Neural cell (in vitro differentiated cells): ENCODE data around the gene MPHOSPH9. TPM values are rescaled to one million over a fixed set of nuclear protein-coding genes. Genes with fewer than 3 reads are reported as not detected.

Source experiments
- H2AFZ ChIP-seq: fragments of 200-600, 300-800 bp; sonication (generic), shearing (Covaris generic); 2 replicates; pipeline ENCODE4 v1.6.0; 2014; ENCODE audit warnings: low read depth, mild to moderate bottlenecking, antibody characterized with exemption, low read length, moderate library complexity
- H3F3A ChIP-seq: fragments of 200-600 bp; shearing (Covaris generic); 2 replicates; pipeline ENCODE4 v1.6.1; 2016; ENCODE audit warnings: mild to moderate bottlenecking, moderate library complexity, mixed read lengths, antibody characterized with exemption, low read length; ENCODE audit not compliant: insufficient read depth, poor library complexity, severe bottlenecking
- H3K27ac ChIP-seq: fragments of 200-600, 300-800 bp; sonication (generic), shearing (Covaris generic); 2 replicates; pipeline ENCODE4 v1.5.1; 2014; ENCODE audit warnings: mild to moderate bottlenecking, low read length, moderate library complexity
- H3K27me3 ChIP-seq: fragments of 300-800, 200-600 bp; sonication (generic), shearing (Covaris generic); 2 replicates; pipeline ENCODE4 v1.6.0; 2014; ENCODE audit warnings: mild to moderate bottlenecking, low read depth, low read length, moderate library complexity; ENCODE audit not compliant: insufficient read depth
- H3K36me3 ChIP-seq: fragments of 300-800, 200-600 bp; sonication (generic), shearing (Covaris generic); 2 replicates; pipeline ENCODE4 v1.5.1; 2014; ENCODE audit warnings: mild to moderate bottlenecking, antibody characterized with exemption, low read length, moderate library complexity; ENCODE audit not compliant: insufficient read depth
- H3K4me2 ChIP-seq: fragments of 300-800, 200-600 bp; sonication (generic), shearing (Covaris generic); 2 replicates; pipeline ENCODE4 v1.6.0; 2014; ENCODE audit warnings: mild to moderate bottlenecking, low read length
- H3K4me3 ChIP-seq: fragments of 300-800, 200-600 bp; sonication (generic), shearing (Covaris generic); 2 replicates; pipeline ENCODE4 v1.5.1; 2014; ENCODE audit warnings: mild to moderate bottlenecking, low read length, moderate library complexity
- H3K79me2 ChIP-seq: fragments of 200-600 bp; shearing (Covaris generic); replicated peaks from 2 replicates; pipeline ENCODE4 v1.6.0; 2014; ENCODE audit warnings: mild to moderate bottlenecking, low read length, moderate library complexity; ENCODE audit not compliant: insufficient read depth
- H3K9ac ChIP-seq: fragments of 300-800, 200-600 bp; sonication (generic), shearing (Covaris generic); 2 replicates; pipeline ENCODE4 v1.6.1; 2016; ENCODE audit warnings: mild to moderate bottlenecking, low read length, mixed read lengths
- H3K9me2 ChIP-seq: fragments of 200-600 bp; shearing (Covaris generic); 2 replicates; pipeline ENCODE4 v1.6.1; 2016; ENCODE audit warnings: mild to moderate bottlenecking, low read length, mixed read lengths; ENCODE audit not compliant: insufficient read depth
- H3K9me3 ChIP-seq: fragments of 200-600, 300-800 bp; sonication (generic), shearing (Covaris generic); 2 replicates; pipeline ENCODE4 v1.6.1; 2016; ENCODE audit warnings: mild to moderate bottlenecking, mixed run types, low read length, moderate library complexity, mixed read lengths
- H4K20me1 ChIP-seq: fragments of 200-600 bp; shearing (Covaris generic); 2 replicates; pipeline ENCODE4 v1.6.1; 2016; ENCODE audit warnings: mild to moderate bottlenecking, mixed run types; ENCODE audit not compliant: insufficient read depth
- EP300 ChIP-seq: fragments of 450-650 bp; conservative IDR thresholded peaks from 2 replicates; pipeline ENCODE4 v1.6.1; 2014; ENCODE audit warnings: antibody characterized with exemption, mild to moderate bottlenecking, moderate library complexity; ENCODE audit not compliant: poor library complexity, severe bottlenecking
- EZH2 ChIP-seq: fragments of 200-600, 300-800 bp; shearing (Covaris generic), sonication (generic); IDR thresholded peaks from 2 replicates; pipeline ENCODE4 v1.6.1; 2014; ENCODE audit warnings: antibody characterized with exemption, low read length, borderline replicate concordance, mild to moderate bottlenecking; ENCODE audit not compliant: insufficient read depth, poor library complexity, severe bottlenecking
- MXI1 ChIP-seq: fragments of 450-650 bp; conservative IDR thresholded peaks from 2 replicates; pipeline ENCODE4 v1.6.1; 2014; ENCODE audit warnings: antibody characterized with exemption, mild to moderate bottlenecking; ENCODE audit not compliant: poor library complexity, severe bottlenecking
- POLR2AphosphoS5 ChIP-seq: IDR thresholded peaks from 2 replicates; pipeline ENCODE4 v1.6.1; 2012
- RAD21 ChIP-seq: fragments of 450-650 bp; conservative IDR thresholded peaks from 2 replicates; pipeline ENCODE4 v1.6.1; 2014; ENCODE audit warnings: antibody characterized with exemption, mild to moderate bottlenecking, moderate library complexity
- SMC3 ChIP-seq: fragments of 450-650 bp; conservative IDR thresholded peaks from 2 replicates; pipeline ENCODE4 v1.6.1; 2014; ENCODE audit warnings: antibody characterized with exemption, mild to moderate bottlenecking, moderate library complexity; ENCODE audit not compliant: poor library complexity
- TAF1 ChIP-seq: IDR thresholded peaks from 2 replicates; pipeline ENCODE4 v1.6.1; 2012; ENCODE audit warnings: low read depth
- polyA plus RNA-seq: library from polyadenylated mRNA; depleted of rRNA; stranded (reverse); fragments of >200 nt; gene quantifications from 2 replicates; pipeline ENCODE4 v1.2.3, GENCODE V29; 2014
- small RNA-seq, 3 experiments: library from RNA; depleted of rRNA; stranded (forward); fragments of <200 nt; gene quantifications; one replicate each; pipeline ENCODE3, GENCODE V24; 2012
- TF ChIP-seq, protein P1 (sequence below): IDR thresholded peaks from 2 replicates; pipeline ENCODE4 v1.6.1; 2012; ENCODE audit warnings: borderline replicate concordance

MPHOSPH9 gene
- polyA plus RNA-seq, 1 donor from 2014 or later = 59.1 TPM

DNA sequence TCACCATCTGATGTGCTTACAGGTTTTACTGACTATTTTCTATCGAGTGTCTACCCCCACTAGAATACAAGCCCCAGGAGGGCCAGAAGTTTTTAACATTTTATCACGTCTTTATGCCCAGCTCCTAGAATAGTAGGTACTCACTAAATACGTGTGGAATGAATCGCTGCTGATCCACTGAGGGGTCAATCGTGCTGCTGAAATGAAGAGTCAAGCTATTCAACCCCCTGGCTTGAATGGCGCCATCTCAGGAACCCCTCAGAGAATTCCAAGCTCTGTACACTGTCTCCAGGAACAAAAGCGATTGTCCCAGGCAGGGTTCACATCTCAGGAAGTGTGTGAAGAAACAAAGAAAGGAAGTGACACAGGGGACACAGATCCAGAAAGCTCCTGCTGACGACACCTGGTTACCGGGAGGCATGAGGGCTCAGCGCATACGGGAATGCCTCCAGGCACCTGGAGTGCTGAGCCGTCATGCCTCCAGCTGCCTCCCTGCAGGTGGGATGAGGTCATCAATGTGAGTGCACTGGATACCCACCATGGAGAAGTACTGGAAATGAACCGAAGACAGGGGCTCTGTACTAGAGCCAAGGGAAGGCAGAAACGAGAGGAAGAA, 127.6 kb downstream of the MPHOSPH9 start:
- Histone ChIP-seq H3K4me3 (no peak overlapping the region), H3K4me2 (no peak overlapping the region), H3K9ac (no peak overlapping the region), H3K27me3 (no peaks in the 10 kb centered on the region), H4K20me1 (no peaks in the 10 kb centered on the region), H3K36me3 (no peaks in the 10 kb centered on the region), H3K9me3 (no peaks in the 10 kb centered on the region), H2AFZ (no peak overlapping the region), H3K79me2 (no peaks in the 10 kb centered on the region), H3K9me2 (no peaks in the 10 kb centered on the region), H3F3A (no peaks in the 10 kb centered on the region), H3K27ac (no peak overlapping the region)
- TF ChIP-seq SMC3 = no peak
- TF ChIP-seq EP300 = no peak
- no peak for TF ChIP-seq RAD21

DNA sequence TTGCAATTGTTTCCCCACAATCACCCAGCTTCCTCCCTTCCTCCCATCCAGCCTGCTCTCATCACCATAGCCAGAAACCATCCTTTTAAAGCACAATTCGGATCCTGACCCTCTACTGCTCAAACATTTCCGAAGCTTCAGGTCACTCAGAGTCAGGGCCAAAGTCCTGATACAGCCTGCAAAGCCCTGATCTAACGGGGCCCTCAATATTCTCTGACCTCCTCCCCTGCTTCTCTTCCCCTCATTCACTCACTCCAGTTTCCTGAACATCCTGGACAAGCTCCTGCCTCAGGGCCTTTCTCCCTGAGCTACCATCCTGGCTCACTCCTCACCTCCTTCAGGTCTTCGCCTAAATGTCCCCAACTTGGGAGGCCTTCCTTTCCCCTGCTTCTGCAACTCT, 128.1 kb downstream of the MPHOSPH9 start:
- no peaks in the 10 kb centered on the region for H3K36me3 ChIP-seq
- no peak overlapping the region for H3K27ac ChIP-seq
- no peak overlapping the region for H2AFZ ChIP-seq
- H3F3A ChIP-seq = no peaks in the 10 kb centered on the region
- H4K20me1 ChIP-seq = no peaks in the 10 kb centered on the region
- H3K27me3 ChIP-seq = no peaks in the 10 kb centered on the region
- H3K4me3 ChIP-seq = no peak overlapping the region
- TF ChIP-seq SMC3 = no peak
- no peak for TF ChIP-seq EZH2
- TF ChIP-seq POLR2AphosphoS5 = no peak
- TF ChIP-seq, protein P1, sequence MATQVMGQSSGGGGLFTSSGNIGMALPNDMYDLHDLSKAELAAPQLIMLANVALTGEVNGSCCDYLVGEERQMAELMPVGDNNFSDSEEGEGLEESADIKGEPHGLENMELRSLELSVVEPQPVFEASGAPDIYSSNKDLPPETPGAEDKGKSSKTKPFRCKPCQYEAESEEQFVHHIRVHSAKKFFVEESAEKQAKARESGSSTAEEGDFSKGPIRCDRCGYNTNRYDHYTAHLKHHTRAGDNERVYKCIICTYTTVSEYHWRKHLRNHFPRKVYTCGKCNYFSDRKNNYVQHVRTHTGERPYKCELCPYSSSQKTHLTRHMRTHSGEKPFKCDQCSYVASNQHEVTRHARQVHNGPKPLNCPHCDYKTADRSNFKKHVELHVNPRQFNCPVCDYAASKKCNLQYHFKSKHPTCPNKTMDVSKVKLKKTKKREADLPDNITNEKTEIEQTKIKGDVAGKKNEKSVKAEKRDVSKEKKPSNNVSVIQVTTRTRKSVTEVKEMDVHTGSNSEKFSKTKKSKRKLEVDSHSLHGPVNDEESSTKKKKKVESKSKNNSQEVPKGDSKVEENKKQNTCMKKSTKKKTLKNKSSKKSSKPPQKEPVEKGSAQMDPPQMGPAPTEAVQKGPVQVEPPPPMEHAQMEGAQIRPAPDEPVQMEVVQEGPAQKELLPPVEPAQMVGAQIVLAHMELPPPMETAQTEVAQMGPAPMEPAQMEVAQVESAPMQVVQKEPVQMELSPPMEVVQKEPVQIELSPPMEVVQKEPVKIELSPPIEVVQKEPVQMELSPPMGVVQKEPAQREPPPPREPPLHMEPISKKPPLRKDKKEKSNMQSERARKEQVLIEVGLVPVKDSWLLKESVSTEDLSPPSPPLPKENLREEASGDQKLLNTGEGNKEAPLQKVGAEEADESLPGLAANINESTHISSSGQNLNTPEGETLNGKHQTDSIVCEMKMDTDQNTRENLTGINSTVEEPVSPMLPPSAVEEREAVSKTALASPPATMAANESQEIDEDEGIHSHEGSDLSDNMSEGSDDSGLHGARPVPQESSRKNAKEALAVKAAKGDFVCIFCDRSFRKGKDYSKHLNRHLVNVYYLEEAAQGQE = no peak
- TF ChIP-seq EP300 = no peak
- no peak for TF ChIP-seq MXI1
- TF ChIP-seq TAF1 = no peak
- no peak for TF ChIP-seq RAD21
- H3K9ac ChIP-seq = no peak overlapping the region
- H3K9me3 ChIP-seq = no peaks in the 10 kb centered on the region
- H3K79me2 ChIP-seq = no peaks in the 10 kb centered on the region
- H3K4me2 ChIP-seq = no peak overlapping the region
- H3K9me2 ChIP-seq = no peaks in the 10 kb centered on the region

Small RNA genes within 50 kb of the gene (small RNA-seq; reads per million reads assigned to genes)
- 0 reads per million in 3 experiments for gene RNA5SP375

Other genes with a start within 250 kb of the MPHOSPH9 start
- 0.52 and 0.82 TPM in 2 replicates for gene PITPNM2, start 82.1 kb downstream of the MPHOSPH9 start, polyA plus RNA-seq
- 24.1 and 30.0 TPM in 2 replicates for gene MTRFR, start 295 bp upstream of the MPHOSPH9 start, polyA plus RNA-seq
- gene CDK2AP1, start 38.7 kb upstream of the MPHOSPH9 start, polyA plus RNA-seq = 97.6 and 101 TPM in 2 replicates
- gene SBNO1, start 131.7 kb upstream of the MPHOSPH9 start, polyA plus RNA-seq = 17.9 and 18.5 TPM in 2 replicates
- gene KMT5A, start 151.0 kb upstream of the MPHOSPH9 start, polyA plus RNA-seq = 28.9 and 40.0 TPM in 2 replicates
- 0.07 and 0.20 TPM in 2 replicates for gene RILPL2, start 203.5 kb upstream of the MPHOSPH9 start, polyA plus RNA-seq
- gene SNRNP35, start 225.0 kb upstream of the MPHOSPH9 start, polyA plus RNA-seq = 21.2 and 22.7 TPM in 2 replicates